HG03108 (cell line): ENCODE results near the gene BRD3.

Experiments
- ATAC-seq: cut with Tn5 transposase; IDR thresholded peaks from one replicate; pipeline ENCODE4 v1.9.1; 2021; ENCODE audit warnings: moderate library complexity; ENCODE audit not compliant: unreplicated experiment

Gene BRD3

DNA sequence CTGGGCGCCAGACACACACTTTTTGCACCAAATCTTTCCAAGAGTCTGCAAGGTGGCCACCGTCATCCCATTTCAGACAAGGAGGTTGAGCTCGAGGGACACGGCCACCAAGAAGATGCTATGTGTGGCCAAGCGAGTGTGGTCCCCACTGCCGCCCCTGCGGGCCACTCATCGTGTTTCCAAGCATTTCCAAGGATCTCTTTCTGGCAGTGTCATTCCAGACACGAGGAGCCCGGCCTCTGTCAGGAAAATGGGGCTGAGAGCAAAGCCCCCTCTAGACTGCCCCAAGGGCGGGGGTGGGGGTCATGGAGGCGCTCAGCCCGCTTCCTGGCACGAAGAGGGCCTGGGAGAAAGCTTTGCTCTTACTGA is 86.3 kb downstream of the BRD3 start:
- no peak for ATAC-seq

DNA sequence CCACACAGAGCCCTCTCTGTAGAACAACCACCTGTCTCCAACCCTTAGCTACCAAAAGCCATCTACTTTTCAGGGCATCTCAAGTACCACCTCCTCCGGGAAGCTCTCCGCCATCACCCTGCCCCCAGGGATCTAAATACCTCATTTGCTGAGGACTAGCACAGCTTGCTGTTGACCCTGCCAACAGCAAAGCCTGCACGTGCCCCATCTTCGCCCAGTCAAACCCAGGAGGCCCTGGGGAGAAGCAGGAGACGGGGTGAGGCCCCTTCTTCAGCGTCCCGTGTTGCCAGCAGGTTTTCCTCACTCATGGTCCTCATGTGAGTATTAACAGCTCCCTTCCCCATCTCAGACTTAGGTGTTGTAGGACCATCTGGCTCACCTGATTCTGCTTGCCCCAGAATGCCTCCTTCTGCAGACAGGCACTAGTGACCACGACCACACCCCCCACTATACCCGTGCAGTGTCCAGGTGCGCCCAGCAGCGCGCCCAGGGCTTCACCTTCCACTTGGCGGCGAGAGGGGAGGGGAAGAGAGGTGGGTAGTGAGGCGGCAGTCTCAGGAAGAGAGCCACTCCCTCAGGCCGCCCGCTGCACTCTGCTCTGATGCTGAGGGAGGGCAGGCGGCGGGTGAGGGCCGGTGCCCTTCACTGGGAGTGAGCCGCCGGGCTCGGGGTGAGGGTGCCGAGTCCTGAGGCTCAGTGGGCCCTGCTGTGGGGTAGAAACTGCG is 86.8 kb downstream of the BRD3 start:
- no peak for ATAC-seq
